ENCODE measurements around the gene TBC1D1.

The TBC1D1 gene

DNA sequence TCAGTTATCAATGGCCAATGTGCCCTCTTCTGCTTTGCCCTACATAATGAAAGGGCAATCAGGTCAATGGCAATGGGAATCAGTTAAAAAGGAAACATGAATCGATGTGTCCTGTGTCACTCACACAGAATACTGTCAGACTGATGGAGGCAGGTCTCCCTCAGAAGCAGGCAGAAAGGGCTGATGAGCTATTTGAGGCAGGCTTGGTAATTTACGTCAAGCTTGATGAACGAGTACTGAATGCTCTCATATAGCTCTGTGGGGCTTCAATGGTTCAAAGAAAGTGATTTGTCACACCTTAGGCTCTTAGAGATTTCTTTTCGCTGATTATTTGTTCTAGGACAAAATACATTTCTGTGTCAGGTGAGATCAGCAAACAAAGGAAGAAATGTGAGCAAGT, 22.6 kb upstream of the TBC1D1 start:
- no peak for DNase-seq (ENCODE audit: insufficient read length)
- FAIRE-seq = no peak
- no peak for TF ChIP-seq POLR2A (IDR thresholded peaks at IDR 0.05; ENCODE audit: low read depth, low read length)
- no peak for TF ChIP-seq TAF1 (IDR thresholded peaks at IDR 0.05; ENCODE audit: borderline replicate concordance, low read depth, low read length)
- no peak for TF ChIP-seq POLR2AphosphoS5 (IDR thresholded peaks at IDR 0.05; ENCODE audit: low read depth, low read length)

DNA sequence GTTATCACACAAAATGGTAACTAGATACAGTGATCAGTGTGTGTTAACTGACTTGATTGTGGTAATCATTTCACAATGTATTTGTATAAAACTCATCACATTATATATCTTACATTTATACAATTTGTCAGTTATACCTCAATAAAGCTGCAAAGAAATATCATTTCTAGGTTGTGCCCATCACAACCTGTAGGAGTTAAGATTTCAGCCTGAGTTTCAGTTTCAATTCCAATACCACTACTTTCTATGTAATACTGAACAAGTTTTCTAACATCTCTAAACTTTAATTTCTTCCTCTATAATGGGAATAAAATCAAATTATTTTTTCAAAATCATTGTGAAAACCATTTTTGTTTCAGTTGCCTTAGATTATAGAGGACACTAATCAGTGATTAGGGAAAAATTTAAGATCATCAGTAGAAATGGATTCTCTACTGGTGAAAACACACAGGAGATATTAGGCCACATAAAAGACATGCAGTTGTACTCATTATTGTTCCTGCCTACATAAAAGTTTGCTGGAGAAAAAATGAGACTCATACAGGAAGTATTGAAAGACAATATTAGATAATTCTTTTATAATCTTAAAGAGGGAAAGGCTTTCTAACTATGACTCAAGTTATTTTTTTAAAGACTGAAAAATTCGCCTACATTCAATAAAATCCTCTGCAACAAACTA, 18.4 kb upstream of the TBC1D1 start:
- DNase-seq (ENCODE audit: insufficient read length) (no peak), FAIRE-seq (peak; percentile 53)

DNA sequence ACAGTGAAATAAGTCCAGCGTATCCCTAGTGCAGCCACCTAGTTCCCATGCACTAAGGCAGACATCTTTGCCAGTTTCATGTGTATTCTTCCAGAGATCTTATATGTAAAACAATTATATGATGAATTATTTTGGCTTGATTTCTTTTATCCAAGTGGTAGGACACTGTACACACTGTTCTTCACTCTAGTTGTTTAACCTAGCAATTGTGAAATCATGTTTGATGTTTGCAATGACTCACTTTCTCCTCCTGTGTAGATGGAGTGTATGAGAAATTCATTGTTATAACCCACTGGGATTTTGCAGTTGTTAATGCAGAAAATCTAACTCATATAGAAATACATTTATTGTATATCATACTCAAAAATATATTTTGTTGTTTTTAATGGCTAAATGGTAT, 17.5 kb upstream of the TBC1D1 start:
- DNase-seq (ENCODE audit: insufficient read length) (no peak), FAIRE-seq (no peak)
- TF ChIP-seq POLR2A (IDR thresholded peaks at IDR 0.05; ENCODE audit: low read depth, low read length) = no peak
- TF ChIP-seq POLR2AphosphoS5 (IDR thresholded peaks at IDR 0.05; ENCODE audit: low read depth, low read length) = no peak
- TF ChIP-seq TAF1 (IDR thresholded peaks at IDR 0.05; ENCODE audit: borderline replicate concordance, low read depth, low read length) = no peak

More for the DNA sequence above, 18.4 kb upstream of the TBC1D1 start:
- no peak for TF ChIP-seq POLR2A (IDR thresholded peaks at IDR 0.05; ENCODE audit: low read depth, low read length)
- TF ChIP-seq POLR2AphosphoS5 (IDR thresholded peaks at IDR 0.05; ENCODE audit: low read depth, low read length) = no peak
- no peak for TF ChIP-seq TAF1 (IDR thresholded peaks at IDR 0.05; ENCODE audit: borderline replicate concordance, low read depth, low read length)

DNA sequence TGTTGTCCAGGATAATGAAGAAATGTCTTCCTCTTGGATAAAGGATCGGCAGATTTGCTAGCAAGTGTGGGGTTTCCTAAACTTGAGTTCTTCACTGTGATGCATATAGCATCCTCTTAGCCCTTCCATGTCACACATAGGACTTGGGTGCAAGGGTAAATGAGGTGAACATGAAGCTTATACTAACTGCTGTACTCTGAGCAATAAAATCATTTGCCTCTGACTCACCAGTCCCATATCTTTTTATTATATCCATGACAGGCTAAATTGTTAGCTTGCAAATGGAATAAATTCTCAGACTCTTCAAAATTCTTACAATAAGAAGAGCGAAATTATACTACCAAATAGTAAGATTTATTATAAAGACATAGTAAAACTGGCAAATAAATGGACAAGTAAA, 14.7 kb upstream of the TBC1D1 start:
- DNase-seq (ENCODE audit: insufficient read length) = no peak
- no peak for FAIRE-seq
- TF ChIP-seq TAF1 (IDR thresholded peaks at IDR 0.05; ENCODE audit: borderline replicate concordance, low read depth, low read length) = no peak
- TF ChIP-seq POLR2A (IDR thresholded peaks at IDR 0.05; ENCODE audit: low read depth, low read length) = no peak
- no peak for TF ChIP-seq POLR2AphosphoS5 (IDR thresholded peaks at IDR 0.05; ENCODE audit: low read depth, low read length)

DNA sequence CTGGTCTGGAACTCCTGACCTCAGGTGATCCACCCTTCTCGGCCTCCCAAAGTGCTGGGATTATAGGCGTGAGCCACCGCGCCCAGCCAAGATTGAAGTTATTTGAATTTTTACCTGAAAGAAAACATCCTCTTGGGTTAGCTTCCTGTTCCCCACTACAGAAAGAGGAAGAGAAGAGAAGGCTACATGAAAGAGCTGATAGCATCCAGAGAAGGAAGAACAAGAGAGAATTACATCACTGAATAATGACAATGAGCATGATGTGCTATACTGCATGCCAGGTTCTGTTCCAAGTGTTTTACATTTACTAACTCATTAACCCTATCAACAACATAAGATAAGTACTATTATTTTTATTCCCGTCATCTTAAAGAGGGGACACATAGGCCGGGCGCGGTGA, 11.5 kb upstream of the TBC1D1 start:
- FAIRE-seq = no peak
- DNase-seq (ENCODE audit: insufficient read length) = no peak
- TF ChIP-seq TAF1 (IDR thresholded peaks at IDR 0.05; ENCODE audit: borderline replicate concordance, low read depth, low read length) (no peak), POLR2AphosphoS5 (IDR thresholded peaks at IDR 0.05; ENCODE audit: low read depth, low read length) (no peak), POLR2A (IDR thresholded peaks at IDR 0.05; ENCODE audit: low read depth, low read length) (no peak)

DNA sequence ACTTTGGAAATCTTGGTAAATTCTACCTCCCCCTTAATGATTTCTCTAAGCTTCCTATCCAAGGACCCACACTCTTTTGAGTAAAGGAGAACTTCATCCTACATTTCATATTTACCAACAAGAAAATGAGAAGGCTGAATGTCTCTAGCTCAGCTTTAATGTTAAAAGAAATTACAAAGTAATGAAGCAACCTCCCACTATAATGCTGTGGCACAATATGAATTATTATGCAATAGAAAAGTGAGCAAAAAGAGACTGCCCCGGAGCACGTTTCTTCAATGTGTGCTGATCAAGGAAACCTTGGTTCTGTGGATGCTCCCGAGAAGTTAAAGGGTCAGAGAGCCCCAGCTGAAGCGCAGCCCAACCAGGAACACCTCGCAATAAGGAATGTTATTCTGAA, 9.1 kb upstream of the TBC1D1 start:
- DNase-seq (ENCODE audit: insufficient read length) (no peak), FAIRE-seq (no peak)

DNA sequence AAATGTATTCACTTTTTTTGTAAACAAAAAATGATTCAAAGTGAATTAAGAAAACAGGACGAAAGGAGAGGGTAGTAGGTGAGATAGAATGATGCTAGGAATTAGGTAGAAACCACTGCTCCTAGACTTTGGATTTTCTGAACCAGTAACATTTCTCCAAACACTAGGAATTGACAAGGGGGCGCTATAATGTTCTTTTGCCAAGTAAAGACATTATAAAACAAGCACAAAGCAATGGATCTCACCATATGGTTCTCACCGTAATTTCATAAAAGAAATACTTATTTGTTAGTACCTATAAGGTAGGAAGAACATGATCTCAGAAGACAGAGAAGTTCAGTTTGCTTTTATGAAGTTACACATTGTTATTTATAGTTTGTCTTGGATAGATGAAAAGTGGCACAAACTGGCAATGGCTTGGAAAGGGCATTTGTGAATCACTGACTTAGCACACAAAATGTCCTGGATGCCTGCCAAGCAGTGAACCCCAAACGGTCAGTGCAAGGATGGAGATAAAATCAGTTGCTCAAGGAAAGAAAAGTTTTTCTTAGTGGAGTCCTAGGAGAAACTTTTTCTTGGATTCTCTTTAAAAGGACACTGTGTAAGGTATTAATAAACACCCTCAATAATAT, 8.1 kb upstream of the TBC1D1 start:
- no peak for TF ChIP-seq POLR2A (IDR thresholded peaks at IDR 0.05; ENCODE audit: low read depth, low read length)
- TF ChIP-seq TAF1 (IDR thresholded peaks at IDR 0.05; ENCODE audit: borderline replicate concordance, low read depth, low read length) = no peak
- no peak for TF ChIP-seq POLR2AphosphoS5 (IDR thresholded peaks at IDR 0.05; ENCODE audit: low read depth, low read length)
- FAIRE-seq = no peak
- no peak for DNase-seq (ENCODE audit: insufficient read length)

More for the DNA sequence above, 9.1 kb upstream of the TBC1D1 start:
- TF ChIP-seq TAF1 (IDR thresholded peaks at IDR 0.05; ENCODE audit: borderline replicate concordance, low read depth, low read length) (no peak), POLR2AphosphoS5 (IDR thresholded peaks at IDR 0.05; ENCODE audit: low read depth, low read length) (no peak), POLR2A (IDR thresholded peaks at IDR 0.05; ENCODE audit: low read depth, low read length) (no peak)

DNA sequence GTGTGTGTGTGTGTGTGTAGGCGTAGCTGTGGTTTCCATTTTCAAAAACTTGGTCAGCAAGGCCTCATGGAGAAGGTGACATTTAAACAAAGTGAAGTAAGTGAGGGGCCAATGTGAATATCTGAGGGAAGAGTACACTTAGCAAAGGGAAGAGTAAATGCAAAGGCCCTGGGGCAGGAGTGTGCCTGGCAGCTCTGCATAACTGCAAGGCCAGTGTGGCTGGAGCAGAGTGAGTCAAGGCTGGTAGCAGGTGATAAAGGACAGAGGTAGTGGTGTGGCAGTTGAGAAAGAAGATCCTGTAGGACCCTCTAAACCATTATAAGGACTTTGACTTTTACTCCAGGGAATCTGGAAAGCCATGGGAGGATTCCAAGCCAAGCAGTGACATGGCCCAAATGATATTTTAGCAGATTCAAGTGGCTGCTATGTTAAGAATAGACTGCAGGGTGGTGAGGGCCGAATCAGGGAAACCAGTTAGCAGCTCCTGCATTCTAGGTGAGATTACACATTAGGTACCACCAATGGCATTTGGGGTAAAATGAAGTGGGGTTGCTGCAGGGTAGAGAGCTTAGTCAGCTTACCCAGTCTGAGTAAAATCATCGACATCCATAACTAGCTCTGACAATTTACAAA, 5.9 kb upstream of the TBC1D1 start:
- no peak for FAIRE-seq
- no peak for DNase-seq (ENCODE audit: insufficient read length)
- no peak for TF ChIP-seq POLR2AphosphoS5 (IDR thresholded peaks at IDR 0.05; ENCODE audit: low read depth, low read length)
- no peak for TF ChIP-seq POLR2A (IDR thresholded peaks at IDR 0.05; ENCODE audit: low read depth, low read length)
- TF ChIP-seq TAF1 (IDR thresholded peaks at IDR 0.05; ENCODE audit: borderline replicate concordance, low read depth, low read length) = no peak

DNA sequence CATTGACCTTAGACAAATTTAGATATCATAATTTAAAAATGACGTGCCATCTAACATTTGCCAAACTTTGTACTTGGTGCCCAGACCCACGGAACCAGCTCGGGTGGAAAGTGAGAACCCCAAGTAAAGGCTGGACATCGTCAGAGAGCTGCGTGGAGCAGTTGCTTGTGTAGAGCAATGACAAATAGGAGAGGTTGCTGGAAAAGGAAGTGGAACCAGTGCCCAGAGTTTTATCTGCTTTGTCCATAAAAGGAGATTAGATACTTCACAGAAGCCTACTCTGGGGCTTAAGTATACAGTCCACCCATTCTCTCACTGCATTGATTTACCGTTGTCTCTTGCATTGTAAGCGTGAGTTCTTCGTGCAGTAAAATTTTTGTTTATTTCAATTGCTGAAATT, 5.4 kb upstream of the TBC1D1 start:
- FAIRE-seq (no peak), DNase-seq (ENCODE audit: insufficient read length) (no peak)
- no peak for TF ChIP-seq POLR2A (IDR thresholded peaks at IDR 0.05; ENCODE audit: low read depth, low read length)
- no peak for TF ChIP-seq TAF1 (IDR thresholded peaks at IDR 0.05; ENCODE audit: borderline replicate concordance, low read depth, low read length)
- no peak for TF ChIP-seq POLR2AphosphoS5 (IDR thresholded peaks at IDR 0.05; ENCODE audit: low read depth, low read length)

DNA sequence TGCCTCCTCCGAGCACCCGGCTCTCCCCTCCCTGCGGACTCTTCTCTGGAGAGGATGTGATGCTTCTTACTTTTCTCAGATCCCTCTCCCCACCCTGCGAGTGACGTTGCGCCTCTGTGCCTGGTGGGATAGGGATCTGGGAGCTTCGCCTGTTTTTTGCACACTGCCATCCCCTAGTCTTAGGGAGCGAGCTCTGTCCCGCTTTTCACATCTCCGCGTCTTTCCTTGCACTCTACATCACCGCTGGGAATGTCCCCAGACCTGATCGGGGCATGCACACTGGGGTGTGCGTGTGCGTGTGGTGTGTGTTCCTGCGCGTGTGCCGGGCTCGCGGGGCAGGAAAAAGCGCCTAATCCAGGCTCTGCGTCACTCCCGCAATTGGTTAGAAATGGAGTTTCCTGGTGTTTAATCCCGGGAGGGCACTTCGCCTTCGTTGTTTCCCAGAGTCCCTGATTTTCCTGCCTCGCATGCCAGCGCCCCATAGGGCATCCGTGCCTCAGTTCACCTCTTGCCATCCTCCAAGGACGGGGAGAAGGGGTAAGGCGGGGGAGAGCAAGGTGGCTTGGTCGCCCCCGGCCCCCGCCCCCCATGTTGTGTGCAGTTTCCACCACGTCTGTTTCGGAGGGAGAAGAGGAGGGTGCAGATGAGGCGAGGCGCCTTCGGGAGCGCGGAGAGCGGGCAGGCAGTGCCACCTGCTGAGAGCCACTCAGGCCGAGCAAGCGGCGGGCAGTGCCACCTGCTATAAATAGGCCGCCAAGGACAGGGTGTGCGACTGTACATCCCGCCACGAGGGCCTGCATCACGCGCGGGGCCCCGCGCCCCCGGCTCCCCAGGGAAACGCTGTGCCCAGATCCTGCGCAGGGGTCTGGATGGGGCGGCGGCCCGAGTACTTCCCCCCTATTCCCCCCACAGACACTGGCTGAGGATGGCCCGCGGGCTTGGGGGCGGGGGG, 759 bp upstream of the TBC1D1 start:
- FAIRE-seq = no peak
- TF ChIP-seq POLR2A (IDR thresholded peaks at IDR 0.05; ENCODE audit: low read depth, low read length) = no peak
- TF ChIP-seq POLR2AphosphoS5 (IDR thresholded peaks at IDR 0.05; ENCODE audit: low read depth, low read length) = no peak
- no peak for TF ChIP-seq TAF1 (IDR thresholded peaks at IDR 0.05; ENCODE audit: borderline replicate concordance, low read depth, low read length)
- DNase-seq (ENCODE audit: insufficient read length) = peak; percentile 43
